RWPE2 (cell line): Measurements from ENCODE around the gene CCNF.

ENCODE experiments used
- ATAC-seq: fragments of 200-7000 bp; cut with Tn5 transposase; 3 replicates; pipeline ENCODE4 v1.9.1; 2021; ENCODE audit warnings: low read depth
- DNase-seq: peaks from one replicate; pipeline ENCODE4 v3.0.0-alpha.2; 2020; ENCODE audit warnings: low spot score
- H3K27ac ChIP-seq: fragments of 450-650 bp; 2 replicates; pipeline ENCODE4 v1.5.1; 2017; ENCODE audit warnings: mild to moderate bottlenecking; ENCODE audit not compliant: poor library complexity, severe bottlenecking
- H3K27me3 ChIP-seq: fragments of 250-450 bp; sonication (Bioruptor Pico); 2 replicates; pipeline ENCODE4 v1.5.1; 2021; ENCODE audit warnings: mild to moderate bottlenecking, moderate library complexity; ENCODE audit not compliant: insufficient read depth, poor library complexity, severe bottlenecking
- H3K36me3 ChIP-seq: fragments of 250-450 bp; sonication (Bioruptor Pico); 2 replicates; pipeline ENCODE4 v1.5.1; 2020; ENCODE audit warnings: low read depth, mild to moderate bottlenecking, moderate library complexity
- H3K4me1 ChIP-seq: fragments of 250-450 bp; sonication (Bioruptor Pico); 2 replicates; pipeline ENCODE4 v1.5.1; 2021; ENCODE audit warnings: mild to moderate bottlenecking, moderate library complexity; ENCODE audit not compliant: insufficient read depth, poor library complexity, severe bottlenecking
- H3K4me3 ChIP-seq: fragments of 250-450 bp; sonication (Bioruptor Pico); 2 replicates; pipeline ENCODE4 v1.5.1; 2021; ENCODE audit warnings: mild to moderate bottlenecking, moderate library complexity; ENCODE audit not compliant: severe bottlenecking
- H3K9me3 ChIP-seq: fragments of 250-450 bp; sonication (Bioruptor Pico); 2 replicates; pipeline ENCODE4 v1.5.1; 2021; ENCODE audit warnings: mild to moderate bottlenecking, moderate library complexity; ENCODE audit not compliant: severe bottlenecking
- TF ChIP-seq, protein P1 (sequence below): fragments of 450-650 bp; IDR thresholded peaks from one replicate; pipeline ENCODE4 v1.5.1; 2017; ENCODE audit warnings: mild to moderate bottlenecking, moderate library complexity; ENCODE audit not compliant: poor library complexity, severe bottlenecking

CCNF gene

DNA sequence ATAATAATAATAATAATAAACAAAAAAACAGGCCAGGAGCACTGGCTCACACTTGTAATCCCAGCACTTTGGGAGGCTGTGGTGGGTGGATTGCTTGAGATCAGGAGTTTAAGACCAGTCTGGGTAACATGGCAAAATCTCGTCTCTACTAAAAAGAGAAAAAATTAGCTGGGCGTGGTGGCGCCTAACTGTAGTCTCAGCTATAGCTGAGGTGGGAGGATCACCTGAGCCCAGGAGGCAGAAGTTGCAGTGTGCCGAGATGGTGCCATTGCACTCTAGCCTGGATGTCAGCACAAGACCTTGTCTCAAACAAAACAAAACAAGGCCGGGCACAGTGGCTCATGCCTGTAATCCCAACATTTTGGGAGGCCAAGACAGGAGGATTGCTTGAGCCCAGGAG, 65.8 kb downstream of the CCNF start:
- TF ChIP-seq, protein P1, sequence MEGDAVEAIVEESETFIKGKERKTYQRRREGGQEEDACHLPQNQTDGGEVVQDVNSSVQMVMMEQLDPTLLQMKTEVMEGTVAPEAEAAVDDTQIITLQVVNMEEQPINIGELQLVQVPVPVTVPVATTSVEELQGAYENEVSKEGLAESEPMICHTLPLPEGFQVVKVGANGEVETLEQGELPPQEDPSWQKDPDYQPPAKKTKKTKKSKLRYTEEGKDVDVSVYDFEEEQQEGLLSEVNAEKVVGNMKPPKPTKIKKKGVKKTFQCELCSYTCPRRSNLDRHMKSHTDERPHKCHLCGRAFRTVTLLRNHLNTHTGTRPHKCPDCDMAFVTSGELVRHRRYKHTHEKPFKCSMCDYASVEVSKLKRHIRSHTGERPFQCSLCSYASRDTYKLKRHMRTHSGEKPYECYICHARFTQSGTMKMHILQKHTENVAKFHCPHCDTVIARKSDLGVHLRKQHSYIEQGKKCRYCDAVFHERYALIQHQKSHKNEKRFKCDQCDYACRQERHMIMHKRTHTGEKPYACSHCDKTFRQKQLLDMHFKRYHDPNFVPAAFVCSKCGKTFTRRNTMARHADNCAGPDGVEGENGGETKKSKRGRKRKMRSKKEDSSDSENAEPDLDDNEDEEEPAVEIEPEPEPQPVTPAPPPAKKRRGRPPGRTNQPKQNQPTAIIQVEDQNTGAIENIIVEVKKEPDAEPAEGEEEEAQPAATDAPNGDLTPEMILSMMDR: no peak
- Histone ChIP-seq H3K4me1 (no peaks in the 10 kb centered on the region), H3K27ac (no peak overlapping the region), H3K27me3 (no peaks in the 10 kb centered on the region), H3K4me3 (no peak overlapping the region), H3K9me3 (no peaks in the 10 kb centered on the region), H3K36me3 (0 out of 2 replicates have a peak, but pooled peaks cover 9% of the 10 kb centered on the region)
- ATAC-seq (no peak), DNase-seq (no peak)

DNA sequence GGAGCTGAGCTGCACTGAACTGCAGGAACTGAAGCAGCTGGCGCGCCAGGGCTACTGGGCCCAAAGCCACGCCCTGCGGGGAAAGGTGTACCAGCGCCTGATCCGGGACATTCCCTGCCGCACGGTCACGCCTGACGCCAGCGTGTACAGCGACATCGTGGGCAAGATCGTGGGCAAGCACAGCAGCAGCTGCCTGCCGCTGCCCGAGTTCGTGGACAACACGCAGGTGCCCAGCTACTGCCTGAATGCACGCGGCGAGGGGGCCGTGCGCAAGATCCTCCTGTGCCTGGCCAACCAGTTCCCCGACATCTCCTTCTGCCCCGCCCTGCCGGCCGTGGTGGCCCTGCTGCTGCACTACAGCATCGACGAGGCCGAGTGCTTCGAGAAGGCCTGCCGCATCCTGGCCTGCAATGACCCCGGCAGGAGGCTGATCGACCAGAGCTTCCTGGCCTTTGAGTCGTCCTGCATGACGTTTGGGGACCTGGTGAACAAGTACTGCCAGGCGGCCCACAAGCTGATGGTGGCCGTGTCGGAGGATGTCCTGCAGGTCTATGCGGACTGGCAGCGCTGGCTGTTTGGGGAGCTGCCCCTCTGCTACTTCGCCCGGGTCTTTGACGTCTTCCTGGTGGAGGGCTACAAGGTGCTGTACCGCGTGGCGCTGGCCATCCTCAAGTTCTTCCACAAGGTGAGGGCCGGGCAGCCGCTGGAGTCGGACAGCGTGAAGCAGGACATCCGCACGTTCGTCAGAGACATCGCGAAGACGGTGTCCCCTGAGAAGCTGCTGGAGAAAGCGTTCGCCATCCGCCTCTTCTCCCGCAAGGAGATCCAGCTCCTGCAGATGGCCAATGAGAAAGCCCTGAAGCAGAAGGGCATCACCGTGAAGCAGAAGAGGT, 67.2 kb downstream of the CCNF start:
- no peak overlapping the region for H3K27ac ChIP-seq
- no peaks in the 10 kb centered on the region for H3K4me1 ChIP-seq
- H3K9me3 ChIP-seq: no peaks in the 10 kb centered on the region
- ATAC-seq: no peak
- no peak overlapping the region for H3K4me3 ChIP-seq
- H3K27me3 ChIP-seq: no peaks in the 10 kb centered on the region
- TF ChIP-seq, protein P1: no peak
- no peak for DNase-seq
- 0 out of 2 replicates have a peak, but pooled peaks cover 9% of the 10 kb centered on the region for H3K36me3 ChIP-seq

DNA sequence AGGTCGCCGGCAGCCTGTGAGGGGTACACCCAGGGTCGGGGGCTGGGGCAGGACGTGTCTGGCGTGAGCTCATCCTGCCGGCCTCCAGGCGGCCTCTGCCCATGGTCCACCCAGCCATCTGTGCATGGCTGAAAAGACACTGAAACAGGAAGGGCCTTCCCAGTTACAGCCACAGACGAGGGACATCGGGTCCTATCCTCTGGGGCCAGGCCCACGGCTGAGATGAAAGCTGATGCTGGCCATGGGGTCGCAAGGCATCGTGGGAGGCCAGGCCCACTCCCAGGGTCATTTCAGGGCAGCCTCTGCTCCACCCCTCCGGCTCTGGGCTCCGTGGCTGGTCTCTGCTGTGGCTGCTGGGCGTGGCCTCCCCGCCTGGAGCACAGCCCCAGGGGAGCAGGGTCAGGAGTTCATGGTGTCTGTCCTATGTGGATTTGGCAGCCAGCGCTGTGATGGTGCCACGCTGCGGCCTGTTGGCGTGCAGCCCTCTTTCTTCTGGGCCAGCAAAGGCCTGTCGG, 67.9 kb downstream of the CCNF start:
- no peaks in the 10 kb centered on the region for H3K9me3 ChIP-seq
- 0 out of 2 replicates have a peak, but pooled peaks cover 9% of the 10 kb centered on the region for H3K36me3 ChIP-seq
- H3K27ac ChIP-seq: no peak overlapping the region
- ATAC-seq (no peak), DNase-seq (no peak)
- TF ChIP-seq, protein P1: no peak
- no peak overlapping the region for H3K4me3 ChIP-seq
- no peaks in the 10 kb centered on the region for H3K27me3 ChIP-seq
- no peaks in the 10 kb centered on the region for H3K4me1 ChIP-seq

GRCh38 chr16:2497695-2498484, 68.6 kb downstream of the CCNF start:
- no peaks in the 10 kb centered on the region for H3K9me3 ChIP-seq
- no peaks in the 10 kb centered on the region for H3K27me3 ChIP-seq
- no peaks in the 10 kb centered on the region for H3K4me1 ChIP-seq
- H3K36me3 ChIP-seq: 0 out of 2 replicates have a peak, but pooled peaks cover 9% of the 10 kb centered on the region
- DNase-seq (no peak), ATAC-seq (no peak)
- H3K4me3 ChIP-seq: no peak overlapping the region
- TF ChIP-seq, protein P1: no peak
- no peak overlapping the region for H3K27ac ChIP-seq
